ENCODE results near the gene NELFA. TPM values are rescaled to one million over a fixed set of nuclear protein-coding genes. Genes with fewer than 3 reads are reported as not detected.
"Not testable (repeated sequence)": the region's sequence is repeated elsewhere in the genome, so short reads cannot be mapped to it uniquely, and the experiment has no call there.

The NELFA gene
- total RNA-seq, 1 experiment from 2014 or later, result 58.3 TPM

DNA sequence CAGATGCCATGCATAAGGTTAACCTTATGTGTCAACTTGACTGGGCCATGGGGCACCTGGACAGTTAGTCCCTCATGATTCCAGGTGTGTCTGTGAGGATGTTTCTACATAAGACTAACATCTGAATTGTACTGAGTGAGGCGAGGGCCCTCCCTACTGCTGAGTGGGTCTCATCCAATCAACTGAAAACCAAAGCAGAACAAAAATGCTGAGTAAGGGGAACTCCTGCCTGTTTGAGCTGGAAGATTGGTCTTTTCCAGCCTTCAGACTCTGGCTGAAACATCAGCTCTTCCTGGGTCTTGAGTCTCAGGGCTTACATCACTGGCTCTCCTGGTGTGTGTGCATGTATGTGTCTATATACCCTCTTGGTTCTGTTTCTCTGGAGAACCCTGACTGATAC, 13.8 kb downstream of the NELFA start:
- CTCF ChIA-PET, result no interaction called here
- Histone ChIP-seq H3K9me3 (ENCODE audit: low read depth, low read length, poor library complexity, severe bottlenecking) (peaks cover 7% of the 10 kb centered on the region), H3K4me3 (ENCODE audit: low read depth, low read length, poor library complexity, severe bottlenecking) (no peak overlapping the region), H3K27ac (ENCODE audit: low read depth, low read length, poor library complexity, severe bottlenecking) (no peak overlapping the region), H3K36me3 (ENCODE audit: insufficient read depth, low read length, poor library complexity, severe bottlenecking) (peaks cover 20% of the 10 kb centered on the region), H3K27me3 (replicated peaks; ENCODE audit: insufficient read depth, low read depth, low read length, poor library complexity) (no peaks in the 10 kb centered on the region), H3K4me1 (ENCODE audit: insufficient read depth, low read length, poor library complexity, severe bottlenecking) (no peaks in the 10 kb centered on the region)
- BruUV-seq (replicated peaks), result no TSS peak
- intact Hi-C loops (cut with micrococcal nuclease; ENCODE audit: unreplicated experiment), result no loop called here
- no peak for DNase-seq (ENCODE audit: low spot score)
- no peak for TF ChIP-seq CTCF (conservative IDR thresholded peaks at IDR 0.05; ENCODE audit: low read depth, low read length)
- no peak for TF ChIP-seq EZH2 (IDR thresholded peaks at IDR 0.05; ENCODE audit: borderline replicate concordance, low read depth, low read length, poor library complexity, severe bottlenecking)
- POLR2A ChIA-PET (ENCODE audit: low non-redundant PET), result no interaction called here

DNA sequence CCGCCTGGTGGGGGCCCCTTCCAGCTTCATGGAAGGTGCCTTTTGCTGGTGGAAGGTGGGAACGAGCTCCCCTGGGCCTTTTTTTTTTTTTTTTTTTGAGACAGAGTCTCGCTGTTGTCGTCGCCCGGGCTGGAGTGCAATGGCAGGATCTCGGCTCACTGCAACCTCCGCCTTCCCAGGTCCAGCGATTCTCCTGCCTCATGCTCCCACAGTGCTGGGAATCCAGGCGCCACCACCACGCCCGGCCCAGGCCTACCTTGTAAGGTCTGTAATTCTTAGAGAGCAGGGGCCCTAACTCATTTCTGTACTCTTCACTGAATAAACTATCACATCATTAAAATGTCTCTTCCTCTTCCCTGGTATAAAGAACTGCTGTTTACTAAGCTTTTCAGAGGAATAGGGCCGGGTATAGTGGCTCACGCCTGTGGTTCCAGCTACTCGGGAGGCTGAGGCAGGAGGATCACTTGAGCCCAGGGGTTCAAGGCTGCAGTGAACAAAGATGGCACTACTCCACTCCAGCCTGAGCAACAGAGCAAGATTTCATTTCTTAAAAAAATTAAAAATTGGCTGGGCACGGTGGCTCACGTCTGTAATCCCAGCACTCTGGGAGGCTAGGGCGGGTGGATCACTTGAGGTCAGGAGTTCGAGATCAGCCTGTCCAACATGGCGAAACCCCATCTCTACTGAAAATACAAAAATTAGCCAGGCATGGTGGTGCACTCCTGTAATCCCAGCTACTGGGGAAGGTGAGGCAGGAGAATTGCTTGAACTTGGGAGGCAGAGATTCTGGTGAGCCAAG, 14.9 kb downstream of the NELFA start:
- BruUV-seq (replicated peaks); H3K27me3 ChIP-seq (replicated peaks; ENCODE audit: insufficient read depth, low read depth, low read length, poor library complexity); H3K4me1 ChIP-seq (ENCODE audit: insufficient read depth, low read length, poor library complexity, severe bottlenecking); DNase-seq (ENCODE audit: low spot score); H3K9me3 ChIP-seq (ENCODE audit: low read depth, low read length, poor library complexity, severe bottlenecking); CTCF ChIA-PET; POLR2A ChIA-PET (ENCODE audit: low non-redundant PET); H3K27ac ChIP-seq (ENCODE audit: low read depth, low read length, poor library complexity, severe bottlenecking); H3K4me3 ChIP-seq (ENCODE audit: low read depth, low read length, poor library complexity, severe bottlenecking); intact Hi-C loops (cut with micrococcal nuclease; ENCODE audit: unreplicated experiment): not testable (repeated sequence)
- H3K36me3 ChIP-seq (ENCODE audit: insufficient read depth, low read length, poor library complexity, severe bottlenecking), result peaks cover 26% of the 10 kb centered on the region

DNA sequence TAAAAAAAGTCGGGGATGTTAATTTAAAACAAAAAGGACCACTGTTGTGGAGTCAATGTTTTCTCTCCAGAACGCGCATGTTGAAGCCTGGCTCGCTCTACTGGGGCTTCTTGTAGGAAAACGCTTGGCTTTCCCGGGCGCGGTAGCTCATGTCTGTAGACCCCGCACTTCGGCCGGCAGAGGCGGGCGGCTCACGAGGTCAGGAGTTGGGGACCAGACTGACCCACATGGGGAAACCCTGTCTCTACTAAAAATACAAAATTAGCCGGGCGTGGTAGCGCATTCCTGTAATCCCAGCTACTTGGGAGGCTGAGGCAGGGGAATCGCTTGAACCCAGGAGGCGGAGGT, 15.6 kb downstream of the NELFA start:
- Histone ChIP-seq H3K27me3 (replicated peaks; ENCODE audit: insufficient read depth, low read depth, low read length, poor library complexity) (no peaks in the 10 kb centered on the region), H3K27ac (ENCODE audit: low read depth, low read length, poor library complexity, severe bottlenecking) (no peak overlapping the region), H3K9me3 (ENCODE audit: low read depth, low read length, poor library complexity, severe bottlenecking) (peaks cover 7% of the 10 kb centered on the region), H3K4me3 (ENCODE audit: low read depth, low read length, poor library complexity, severe bottlenecking) (no peak overlapping the region), H3K4me1 (ENCODE audit: insufficient read depth, low read length, poor library complexity, severe bottlenecking) (no peaks in the 10 kb centered on the region), H3K36me3 (ENCODE audit: insufficient read depth, low read length, poor library complexity, severe bottlenecking) (peaks cover 31% of the 10 kb centered on the region)
- no peak for TF ChIP-seq CTCF (conservative IDR thresholded peaks at IDR 0.05; ENCODE audit: low read depth, low read length)
- no peak for TF ChIP-seq EZH2 (IDR thresholded peaks at IDR 0.05; ENCODE audit: borderline replicate concordance, low read depth, low read length, poor library complexity, severe bottlenecking)
- intact Hi-C loops (cut with micrococcal nuclease; ENCODE audit: unreplicated experiment), result no loop called here
- no TSS peak for BruUV-seq (replicated peaks)
- POLR2A ChIA-PET (ENCODE audit: low non-redundant PET), result no interaction called here
- DNase-seq (ENCODE audit: low spot score), result no peak
- CTCF ChIA-PET, result no interaction called here
